Mesenchymal stem cell (in vitro differentiated cells and primary cell): ENCODE results near the gene ATRNL1.

Experiments
- DNase-seq: peaks from one replicate; pipeline ENCODE4 v3.0.0-alpha.2; 2013
- H2AFZ ChIP-seq: one replicate; pipeline ENCODE4 v1.6.1; 2013; ENCODE audit warnings: low read depth, mild to moderate bottlenecking, control low read depth, inconsistent platforms, low read length, moderate library complexity
- H2AK5ac ChIP-seq: 2 replicates; pipeline ENCODE4 v1.6.1; 2013; ENCODE audit warnings: low read length, moderate library complexity, mild to moderate bottlenecking, inconsistent platforms; ENCODE audit not compliant: severe bottlenecking
- H2BK120ac ChIP-seq: one replicate; pipeline ENCODE4 v1.6.1; 2013; ENCODE audit warnings: low read depth, mild to moderate bottlenecking, inconsistent platforms, low read length, moderate library complexity
- H2BK12ac ChIP-seq, 2 experiments: one replicate each; pipeline ENCODE4 v1.6.1; 2013; ENCODE audit warnings: inconsistent platforms in 2 of 2, low read length in 2 of 2, mild to moderate bottlenecking in 2 of 2, moderate library complexity in 2 of 2, control low read depth in 1 of 2
- H2BK15ac ChIP-seq: one replicate; pipeline ENCODE4 v1.6.1; 2013; ENCODE audit warnings: mild to moderate bottlenecking, low read depth, inconsistent platforms; ENCODE audit not compliant: poor library complexity, severe bottlenecking
- H2BK5ac ChIP-seq: 2 replicates; pipeline ENCODE4 v1.6.1; 2013; ENCODE audit warnings: low read depth, mild to moderate bottlenecking, low read length, control low read depth, inconsistent platforms; ENCODE audit not compliant: poor library complexity, severe bottlenecking
- H3K14ac ChIP-seq, 2 experiments: one replicate each; pipeline ENCODE4 v1.6.1; 2013; ENCODE audit warnings: inconsistent platforms in 2 of 2, low read length in 2 of 2, control low read depth in 1 of 2, mild to moderate bottlenecking in 1 of 2, moderate library complexity in 1 of 2
- H3K18ac ChIP-seq, 2 experiments: one replicate each; pipeline ENCODE4 v1.6.1; 2013; ENCODE audit warnings: inconsistent platforms in 2 of 2, low read length in 2 of 2, control low read depth in 1 of 2, low read depth in 1 of 2, mild to moderate bottlenecking in 1 of 2
- H3K23ac ChIP-seq, 2 experiments: one replicate each; pipeline ENCODE4 v1.6.1; 2013; ENCODE audit warnings: inconsistent platforms in 2 of 2, low read length in 2 of 2, mild to moderate bottlenecking in 2 of 2, moderate library complexity in 2 of 2, control low read depth in 1 of 2
- H3K27ac ChIP-seq: 2 replicates; pipeline ENCODE4 v1.5.1; 2013; ENCODE audit warnings: mild to moderate bottlenecking, moderate library complexity, low read length, control low read depth, inconsistent platforms; ENCODE audit not compliant: poor library complexity, severe bottlenecking
- H3K27me3 ChIP-seq, 2 experiments: 2 replicates each; pipeline versions ENCODE4 v1.6.1 to v1.7.0; 2013; ENCODE audit warnings: low read length in 2 of 2, mild to moderate bottlenecking in 2 of 2, moderate library complexity in 2 of 2, control low read depth in 1 of 2, inconsistent platforms in 1 of 2; ENCODE audit not compliant: control insufficient read depth in 1 of 2, insufficient read depth in 1 of 2
- H3K36me3 ChIP-seq, 2 experiments: 2 replicates each; pipeline versions ENCODE4 v1.6.1 to v1.7.0; 2013; ENCODE audit warnings: low read length in 2 of 2, control low read depth in 1 of 2, inconsistent platforms in 1 of 2, low read depth in 1 of 2, mild to moderate bottlenecking in 1 of 2; ENCODE audit not compliant: insufficient read depth in 2 of 2, control insufficient read depth in 1 of 2
- H3K4ac ChIP-seq, 2 experiments: one replicate each; pipeline ENCODE4 v1.6.1; 2013; ENCODE audit warnings: inconsistent platforms in 2 of 2, low read length in 2 of 2, mild to moderate bottlenecking in 2 of 2, moderate library complexity in 2 of 2, control low read depth in 1 of 2, low read depth in 1 of 2
- H3K4me1 ChIP-seq: 2 replicates; pipeline ENCODE4 v1.6.1; 2013; ENCODE audit warnings: low read depth, low read length, control low read depth; ENCODE audit not compliant: control insufficient read depth, insufficient read depth
- H3K4me2 ChIP-seq: 2 replicates; pipeline ENCODE4 v1.6.1; 2013; ENCODE audit warnings: low read length, mild to moderate bottlenecking, inconsistent platforms; ENCODE audit not compliant: poor library complexity, severe bottlenecking
- H3K4me3 ChIP-seq, 2 experiments: 2 replicates each; pipeline versions ENCODE4 v1.5.1 to v1.7.0; 2013; ENCODE audit warnings: low read length in 2 of 2, mild to moderate bottlenecking in 2 of 2, control low read depth in 1 of 2, low read depth in 1 of 2; ENCODE audit not compliant: insufficient read depth in 1 of 2
- H3K79me1 ChIP-seq: replicated peaks from 2 replicates; pipeline ENCODE4 v1.6.1; 2013; ENCODE audit warnings: mild to moderate bottlenecking, control low read depth, low read length, inconsistent platforms; ENCODE audit not compliant: poor library complexity, severe bottlenecking
- H3K9ac ChIP-seq: 2 replicates; pipeline ENCODE4 v1.7.0; 2013; ENCODE audit warnings: mild to moderate bottlenecking, low read length, moderate library complexity
- H3K9me3 ChIP-seq: 2 replicates; pipeline ENCODE4 v1.7.0; 2013; ENCODE audit warnings: mild to moderate bottlenecking, low read length; ENCODE audit not compliant: control insufficient read depth
- H4K8ac ChIP-seq: one replicate; pipeline ENCODE4 v1.6.1; 2013; ENCODE audit warnings: inconsistent platforms, mild to moderate bottlenecking, low read length, moderate library complexity
- H4K91ac ChIP-seq: one replicate; pipeline ENCODE4 v1.6.1; 2013; ENCODE audit warnings: mild to moderate bottlenecking, low read length, inconsistent platforms
- WGBS: methylation state at CpG from one replicate; pipeline ENCODE4 v1.1.7; 2013; ENCODE audit warnings: mixed read lengths; 5-methylcytosine and 5-hydroxymethylcytosine counted together

ATRNL1 gene

GRCh38 chr10:115065801-115066200, 27.4 kb upstream of the ATRNL1 start:
- Histone ChIP-seq H3K27ac (peak overlapping the region; percentile 21), H3K9me3 (no peaks in the 10 kb centered on the region), H2AK5ac (no peak overlapping the region), H3K79me1 (no peaks in the 10 kb centered on the region), H3K36me3 (no peaks in the 10 kb centered on the region), H2BK120ac (no peak overlapping the region), H2BK5ac (no peak overlapping the region), H3K9ac (no peak overlapping the region), H3K23ac (no peak overlapping the region), H3K14ac (no peak overlapping the region), H3K27me3 (peaks cover 0 to 40% of the 10 kb centered on the region in 2 experiments), H3K4me2 (no peak overlapping the region), H4K91ac (no peak overlapping the region), H3K4me3 (no peak overlapping the region), H2BK12ac (no peak overlapping the region), H3K4ac (no peak overlapping the region), H2BK15ac (no peak overlapping the region), H3K4me1 (no peaks in the 10 kb centered on the region), H2AFZ (no peak overlapping the region), H4K8ac (no peak overlapping the region), H3K18ac (no peak overlapping the region)
- 51% methylated on average over 6 of the region's 6 CpGs for WGBS
- no peak for DNase-seq

GRCh38 chr10:115066528-115066927, 26.6 kb upstream of the ATRNL1 start:
- Histone ChIP-seq H3K9me3 (no peaks in the 10 kb centered on the region), H2BK5ac (no peak overlapping the region)
- DNase-seq, result no peak

GRCh38 chr10:115073796-115074195, 19.4 kb upstream of the ATRNL1 start:
- H4K91ac ChIP-seq, result no peak overlapping the region
- no peak overlapping the region for H2AK5ac ChIP-seq
- no peak overlapping the region for H2BK120ac ChIP-seq
- no peaks in the 10 kb centered on the region for H3K4me1 ChIP-seq
- H3K4ac ChIP-seq, result no peak overlapping the region
- DNase-seq, result no peak
- H3K79me1 ChIP-seq, result no peaks in the 10 kb centered on the region
- no peak overlapping the region for H2BK12ac ChIP-seq
- no CpG with 5 or more reads among the region's 1 CpG for WGBS
- H3K23ac ChIP-seq, result no peak overlapping the region
- no peak overlapping the region for H2AFZ ChIP-seq
- peaks cover 0 to 12% of the 10 kb centered on the region in 2 experiments for H3K27me3 ChIP-seq
- H4K8ac ChIP-seq, result no peak overlapping the region
- no peak overlapping the region for H3K14ac ChIP-seq
- H3K9ac ChIP-seq, result no peak overlapping the region
- H3K4me3 ChIP-seq, result no peak overlapping the region
- H3K4me2 ChIP-seq, result no peak overlapping the region
- no peak overlapping the region for H2BK15ac ChIP-seq
- H3K27ac ChIP-seq, result no peak overlapping the region
- no peak overlapping the region for H2BK5ac ChIP-seq
- H3K9me3 ChIP-seq, result peaks cover 4% of the 10 kb centered on the region
- H3K36me3 ChIP-seq, result no peaks in the 10 kb centered on the region
- H3K18ac ChIP-seq, result no peak overlapping the region

More at GRCh38 chr10:115066528-115066927, 26.6 kb upstream of the ATRNL1 start:
- H4K91ac ChIP-seq, result no peak overlapping the region
- no peaks in the 10 kb centered on the region for H3K4me1 ChIP-seq
- H4K8ac ChIP-seq, result no peak overlapping the region
- H2AFZ ChIP-seq, result peak overlapping the region; percentile 23
- no peak overlapping the region for H2BK15ac ChIP-seq
- no peak overlapping the region for H3K4ac ChIP-seq
- H3K36me3 ChIP-seq, result no peaks in the 10 kb centered on the region
- no peak overlapping the region for H3K18ac ChIP-seq
- WGBS, result 76% methylated on average over 1 of the region's 1 CpG
- H2BK120ac ChIP-seq, result no peak overlapping the region
- H2BK12ac ChIP-seq, result peak overlapping the region in 1 of 2 experiments; percentile 52
- peak overlapping the region; percentile 55 for H2AK5ac ChIP-seq
- no peaks in the 10 kb centered on the region for H3K79me1 ChIP-seq
- H3K23ac ChIP-seq, result peak overlapping the region in 1 of 2 experiments; percentile 35
- no peak overlapping the region for H3K9ac ChIP-seq
- peak overlapping the region; percentile 8 for H3K4me2 ChIP-seq
- no peak overlapping the region for H3K14ac ChIP-seq
- no peak overlapping the region for H3K4me3 ChIP-seq
- H3K27me3 ChIP-seq, result peaks cover 0 to 40% of the 10 kb centered on the region in 2 experiments
- peak overlapping the region; percentile 47 for H3K27ac ChIP-seq

GRCh38 chr10:115082506-115082905, 10.7 kb upstream of the ATRNL1 start:
- Histone ChIP-seq H3K18ac (no peak overlapping the region), H3K4ac (no peak overlapping the region), H3K79me1 (no peaks in the 10 kb centered on the region), H3K14ac (no peak overlapping the region), H3K4me3 (no peak overlapping the region), H3K9me3 (peaks cover 15% of the 10 kb centered on the region), H4K8ac (no peak overlapping the region), H2BK5ac (no peak overlapping the region), H3K27ac (no peak overlapping the region), H2AFZ (no peak overlapping the region), H2BK15ac (no peak overlapping the region), H2BK120ac (no peak overlapping the region), H4K91ac (no peak overlapping the region), H3K9ac (no peak overlapping the region), H3K23ac (no peak overlapping the region), H3K4me2 (no peak overlapping the region), H2BK12ac (no peak overlapping the region), H3K27me3 (peaks cover 0 to 12% of the 10 kb centered on the region in 2 experiments), H2AK5ac (no peak overlapping the region), H3K36me3 (no peaks in the 10 kb centered on the region), H3K4me1 (no peaks in the 10 kb centered on the region)
- DNase-seq, result peak; percentile 53
- WGBS, result 97% methylated on average over 2 of the region's 2 CpGs
